Trophoblast cell (in vitro differentiated cells and primary cell): ENCODE measurements around the gene LRBA.
A peak's percentile ranks its signal among the peaks of the same experiment; 100 is the strongest.

ENCODE experiments used
- DNase-seq, 2 donors: peaks; one replicate each; pipeline ENCODE4 v3.0.0-alpha.2; 2016
- H2AFZ ChIP-seq: 2 replicates; pipeline ENCODE4 v1.6.1; 2013; ENCODE audit warnings: low read length, moderate library complexity, mild to moderate bottlenecking; ENCODE audit not compliant: insufficient read depth, poor library complexity
- H2AK5ac ChIP-seq: 2 replicates; pipeline ENCODE4 v1.6.1; 2013; ENCODE audit warnings: mild to moderate bottlenecking, low read length
- H2BK120ac ChIP-seq: 2 replicates; pipeline ENCODE4 v1.6.1; 2013; ENCODE audit warnings: low read length, mild to moderate bottlenecking, moderate library complexity; ENCODE audit not compliant: insufficient read depth, poor library complexity
- H2BK12ac ChIP-seq: 2 replicates; pipeline ENCODE4 v1.6.1; 2013; ENCODE audit warnings: mild to moderate bottlenecking, low read length, moderate library complexity
- H2BK5ac ChIP-seq: 2 replicates; pipeline ENCODE4 v1.6.1; 2013; ENCODE audit warnings: low read length, low read depth, moderate library complexity, mild to moderate bottlenecking; ENCODE audit not compliant: poor library complexity
- H3K14ac ChIP-seq: 2 replicates; pipeline ENCODE4 v1.6.1; 2013; ENCODE audit warnings: mild to moderate bottlenecking, low read length
- H3K18ac ChIP-seq: 2 replicates; pipeline ENCODE4 v1.6.1; 2013; ENCODE audit warnings: mild to moderate bottlenecking, low read length
- H3K23ac ChIP-seq: 2 replicates; pipeline ENCODE4 v1.6.1; 2013; ENCODE audit warnings: low read length
- H3K27ac ChIP-seq: 2 replicates; pipeline ENCODE4 v1.5.1; 2013; ENCODE audit warnings: low read depth, mild to moderate bottlenecking, inconsistent platforms, low read length, moderate library complexity
- H3K27me3 ChIP-seq: 2 replicates; pipeline ENCODE4 v1.6.1; 2013; ENCODE audit warnings: inconsistent platforms, mild to moderate bottlenecking, low read length, moderate library complexity; ENCODE audit not compliant: insufficient read depth
- H3K36me3 ChIP-seq, 2 experiments: 1 replicate in 1 of 2; 2 replicates in 1 of 2; pipeline ENCODE4 v1.6.1; 2013; ENCODE audit warnings: low read length in 2 of 2, mild to moderate bottlenecking in 2 of 2, moderate library complexity in 1 of 2; ENCODE audit not compliant: insufficient read depth in 2 of 2, control insufficient read depth in 1 of 2
- H3K4ac ChIP-seq: 2 replicates; pipeline ENCODE4 v1.6.1; 2013; ENCODE audit warnings: low read depth, mild to moderate bottlenecking, low read length, moderate library complexity
- H3K4me1 ChIP-seq, 2 experiments: 1 replicate in 1 of 2; 2 replicates in 1 of 2; pipeline ENCODE4 v1.6.1; 2013; ENCODE audit warnings: low read length in 2 of 2, mild to moderate bottlenecking in 2 of 2, moderate library complexity in 1 of 2; ENCODE audit not compliant: insufficient read depth in 2 of 2, control insufficient read depth in 1 of 2
- H3K4me2 ChIP-seq: 2 replicates; pipeline ENCODE4 v1.6.1; 2013; ENCODE audit warnings: inconsistent platforms, mild to moderate bottlenecking, low read length, moderate library complexity
- H3K4me3 ChIP-seq: 2 replicates; pipeline ENCODE4 v1.5.1; 2013; ENCODE audit warnings: mild to moderate bottlenecking, low read depth, low read length, inconsistent platforms
- H3K79me1 ChIP-seq: one replicate; pipeline ENCODE4 v1.6.1; 2013; ENCODE audit warnings: low read length
- H3K79me2 ChIP-seq: 2 replicates; pipeline ENCODE4 v1.6.1; 2013; ENCODE audit warnings: low read length, mild to moderate bottlenecking; ENCODE audit not compliant: control insufficient read depth, insufficient read depth, poor library complexity
- H3K9ac ChIP-seq: 2 replicates; pipeline ENCODE4 v1.6.1; 2013; ENCODE audit warnings: mild to moderate bottlenecking, low read length
- H3K9me3 ChIP-seq: 2 replicates; pipeline ENCODE4 v1.6.1; 2013; ENCODE audit warnings: low read depth, mild to moderate bottlenecking, control low read depth, inconsistent platforms, low read length; ENCODE audit not compliant: insufficient read depth
- H4K12ac ChIP-seq: 2 replicates; pipeline ENCODE4 v1.6.1; 2013; ENCODE audit warnings: low read depth, mild to moderate bottlenecking, low read length, moderate library complexity
- H4K8ac ChIP-seq: 2 replicates; pipeline ENCODE4 v1.6.1; 2013; ENCODE audit warnings: low read depth, mild to moderate bottlenecking, low read length, moderate library complexity
- H4K91ac ChIP-seq: one replicate; pipeline ENCODE4 v1.6.1; 2013; ENCODE audit warnings: low read depth, mild to moderate bottlenecking, low read length, moderate library complexity
- WGBS: extraction: QIAGEN DNeasy Blood & Tissue Kit; methylation state at CpG from one replicate; pipeline ENCODE4 v1.1.7; 2013; ENCODE audit warnings: missing lambda C conversion rate; ENCODE audit not compliant: insufficient read length, insufficient coverage; ENCODE audit errors: extremely low coverage; 5-methylcytosine and 5-hydroxymethylcytosine counted together

LRBA gene

GRCh38 chr4:150217808-150218207 is 797.3 kb downstream of the LRBA start:
- no peak overlapping the region for H4K8ac ChIP-seq
- no peak overlapping the region for H4K91ac ChIP-seq
- H3K36me3 ChIP-seq = no peaks in the 10 kb centered on the region
- no peak overlapping the region for H3K18ac ChIP-seq
- no peaks in the 10 kb centered on the region for H3K79me2 ChIP-seq
- no peak overlapping the region for H2BK5ac ChIP-seq
- H3K4me2 ChIP-seq = no peak overlapping the region
- H3K27ac ChIP-seq = no peak overlapping the region
- H2AFZ ChIP-seq = no peak overlapping the region
- no peak overlapping the region for H3K14ac ChIP-seq
- H3K9ac ChIP-seq = no peak overlapping the region
- H3K9me3 ChIP-seq = no peaks in the 10 kb centered on the region
- no peaks in the 10 kb centered on the region for H3K27me3 ChIP-seq
- WGBS = no CpG with 5 or more reads among the region's 8 CpGs
- H3K23ac ChIP-seq = no peak overlapping the region
- no peak overlapping the region for H2AK5ac ChIP-seq
- H3K4me1 ChIP-seq = peaks cover 7 to 13% of the 10 kb centered on the region in 2 experiments
- no peak overlapping the region for H3K4ac ChIP-seq
- DNase-seq = no peak
- no peak overlapping the region for H2BK120ac ChIP-seq
- H4K12ac ChIP-seq = no peak overlapping the region
- H2BK12ac ChIP-seq = no peak overlapping the region
- no peak overlapping the region for H3K4me3 ChIP-seq
- H3K79me1 ChIP-seq = peaks cover 10% of the 10 kb centered on the region

DNA sequence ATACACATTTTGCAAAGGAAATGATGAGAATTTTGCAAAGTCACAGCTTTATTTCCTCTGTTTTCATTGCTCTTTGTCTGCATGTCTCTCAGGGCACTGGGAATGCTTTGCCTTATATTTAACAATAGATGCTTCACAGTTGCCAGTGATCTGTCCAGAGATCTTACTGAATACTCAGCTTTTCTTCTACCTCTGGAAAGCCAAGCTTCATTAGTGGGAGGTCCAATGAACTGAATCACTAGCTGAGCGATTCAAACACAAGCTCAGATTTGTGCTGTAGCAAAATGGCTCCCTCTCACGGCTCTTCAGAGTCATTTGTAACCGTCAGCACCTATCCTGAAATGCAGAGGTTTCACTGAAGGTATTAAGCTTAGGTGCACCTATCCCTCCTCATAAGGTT is 797.9 kb downstream of the LRBA start:
- no peak overlapping the region for H2AFZ ChIP-seq
- no CpG with 5 or more reads among the region's 3 CpGs for WGBS
- H3K9ac ChIP-seq = no peak overlapping the region
- H3K4me2 ChIP-seq = no peak overlapping the region
- H2BK5ac ChIP-seq = no peak overlapping the region
- peak; percentile 7 to 18 for DNase-seq
- H3K4ac ChIP-seq = no peak overlapping the region
- peak overlapping the region; percentile 28 for H4K91ac ChIP-seq
- H3K9me3 ChIP-seq = no peaks in the 10 kb centered on the region
- H3K4me3 ChIP-seq = no peak overlapping the region
- H3K36me3 ChIP-seq = no peaks in the 10 kb centered on the region
- H3K14ac ChIP-seq = no peak overlapping the region
- H4K8ac ChIP-seq = no peak overlapping the region
- no peak overlapping the region for H2BK120ac ChIP-seq
- no peaks in the 10 kb centered on the region for H3K27me3 ChIP-seq
- H3K23ac ChIP-seq = no peak overlapping the region
- no peak overlapping the region for H2BK12ac ChIP-seq
- no peak overlapping the region for H2AK5ac ChIP-seq
- H3K18ac ChIP-seq = no peak overlapping the region
- H3K4me1 ChIP-seq = peaks cover 7 to 14% of the 10 kb centered on the region in 2 experiments
- no peak overlapping the region for H3K27ac ChIP-seq
- H3K79me1 ChIP-seq = peaks cover 9% of the 10 kb centered on the region
- no peak overlapping the region for H4K12ac ChIP-seq
- no peaks in the 10 kb centered on the region for H3K79me2 ChIP-seq

DNA sequence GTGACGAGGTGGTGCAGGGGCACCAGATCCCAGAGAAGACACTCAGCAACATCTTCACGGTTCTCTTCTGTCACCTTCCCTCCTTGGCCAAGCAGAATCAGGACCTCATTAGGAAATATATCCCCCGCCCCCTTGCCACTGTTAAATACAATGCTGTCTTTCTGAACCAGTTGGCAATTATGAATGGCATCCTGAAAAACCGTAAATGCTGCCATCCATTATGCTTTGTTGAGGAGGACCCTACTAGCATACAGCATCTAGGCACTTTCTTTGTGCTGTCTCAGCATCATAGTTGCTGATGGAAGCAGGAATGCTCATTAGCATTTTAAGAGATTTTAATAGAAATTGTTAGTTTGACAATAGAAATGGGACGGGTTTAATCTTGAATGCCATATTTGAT is 798.4 kb downstream of the LRBA start:
- Histone ChIP-seq H3K79me2 (no peaks in the 10 kb centered on the region), H3K36me3 (no peaks in the 10 kb centered on the region), H3K27me3 (no peaks in the 10 kb centered on the region), H2BK12ac (peak overlapping the region; percentile 11), H3K9me3 (no peaks in the 10 kb centered on the region), H3K27ac (no peak overlapping the region), H2BK120ac (peak overlapping the region; percentile 23), H2AK5ac (no peak overlapping the region), H2BK5ac (no peak overlapping the region), H4K12ac (no peak overlapping the region), H3K18ac (no peak overlapping the region), H4K8ac (peak overlapping the region; percentile 4), H4K91ac (peak overlapping the region; percentile 36), H3K4me2 (no peak overlapping the region), H3K4ac (no peak overlapping the region), H3K4me1 (peaks cover 7 to 14% of the 10 kb centered on the region in 2 experiments), H3K9ac (no peak overlapping the region), H3K79me1 (peaks cover 9% of the 10 kb centered on the region), H3K4me3 (no peak overlapping the region), H3K23ac (no peak overlapping the region), H2AFZ (no peak overlapping the region), H3K14ac (no peak overlapping the region)
- WGBS = no CpG with 5 or more reads among the region's 5 CpGs
- no peak for DNase-seq

DNA sequence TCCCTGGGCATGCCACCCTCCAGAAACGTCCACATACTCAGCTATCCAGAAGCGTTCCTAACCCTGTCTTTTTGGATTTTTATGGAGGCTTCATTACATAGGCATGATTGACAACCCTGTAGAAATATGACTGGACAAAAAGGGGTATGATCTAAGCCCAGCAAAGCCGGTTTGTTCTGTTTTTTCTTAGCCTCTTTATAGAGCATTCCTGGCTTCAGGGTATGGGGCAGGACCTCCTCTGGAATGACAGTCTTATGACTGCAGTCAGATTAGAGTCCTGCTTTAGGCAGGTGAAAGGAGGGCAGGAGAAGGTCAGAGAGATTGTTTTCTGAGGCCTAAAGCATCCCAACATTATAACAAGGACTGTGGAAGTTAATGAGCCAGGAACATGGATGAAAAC is 799.5 kb downstream of the LRBA start:
- Histone ChIP-seq H3K27me3 (no peaks in the 10 kb centered on the region), H3K9me3 (no peaks in the 10 kb centered on the region)

More for the DNA sequence above, 799.5 kb downstream of the LRBA start:
- Histone ChIP-seq H2BK12ac (no peak overlapping the region), H3K4ac (peak overlapping the region; percentile 52), H2AFZ (no peak overlapping the region), H2BK5ac (peak overlapping the region; percentile 44), H4K8ac (no peak overlapping the region), H2BK120ac (peak overlapping the region; percentile 95), H4K12ac (no peak overlapping the region), H3K4me3 (no peak overlapping the region), H3K4me1 (peaks cover 5 to 21% of the 10 kb centered on the region in 2 experiments), H3K23ac (no peak overlapping the region), H4K91ac (peak overlapping the region; percentile 93), H3K27ac (no peak overlapping the region), H3K18ac (no peak overlapping the region), H3K79me1 (peaks cover 13% of the 10 kb centered on the region), H3K79me2 (no peaks in the 10 kb centered on the region), H3K4me2 (peak overlapping the region; percentile 13), H3K14ac (no peak overlapping the region), H2AK5ac (no peak overlapping the region), H3K36me3 (no peaks in the 10 kb centered on the region), H3K9ac (no peak overlapping the region)
- peak; percentile 91 to 97 for DNase-seq
- WGBS = no CpG with 5 or more reads among the region's 3 CpGs
